ENCODE data around the gene AHNAK2. TPM values are rescaled to one million over a fixed set of nuclear protein-coding genes. Genes with fewer than 3 reads are reported as not detected.

Gene AHNAK2
- total RNA-seq, 1 experiment from 2014 or later = 30.8 TPM

- Histone ChIP-seq H3K4me2 (no peak overlapping the region), H3K27me3 (ENCODE audit: insufficient read depth, low read depth) (no peaks in the 10 kb centered on the region; the same call in 1 of the 2 replicates), H3K4me3 (no peak overlapping the region), H2AFZ (no peak overlapping the region), H4K20me1 (ENCODE audit: insufficient read depth) (no peaks in the 10 kb centered on the region), H3K36me3 (ENCODE audit: low read depth) (no peaks in the 10 kb centered on the region), H3K9me3 (ENCODE audit: insufficient read depth, low read depth) (no peaks in the 10 kb centered on the region), H3F3A (ENCODE audit: insufficient read depth, low read depth) (no peaks in the 10 kb centered on the region; the same call in 1 of the 2 replicates), H3K4me1 (replicated peaks; ENCODE audit: insufficient read depth) (no peaks in the 10 kb centered on the region), H3K9me2 (ENCODE audit: insufficient read depth) (no peaks in the 10 kb centered on the region), H3K79me2 (ENCODE audit: low read depth) (no peaks in the 10 kb centered on the region), H3K27ac (no peak overlapping the region)
- CTCF ChIA-PET = no interaction called here
- no TSS peak for BruUV-seq (replicated peaks)
- POLR2A ChIA-PET (ENCODE audit: unreplicated experiment) = no interaction called here
- no peak for DNase-seq
- intact Hi-C loops (cut with micrococcal nuclease; ENCODE audit: unreplicated experiment) = no loop called here
- TF ChIP-seq CTCF (conservative IDR thresholded peaks at IDR 0.05) (no peak), EZH2 (IDR thresholded peaks at IDR 0.05; ENCODE audit: low read depth) (no peak)
These were observed 52.8 kb downstream of the AHNAK2 start for GRCh38 chr14:104925214-104925854.

- Histone ChIP-seq H3K27ac (no peak within 1 kb of the TSS), H4K20me1 (ENCODE audit: insufficient read depth) (no peaks in the 10 kb centered on the region), H3K79me2 (ENCODE audit: low read depth) (no peaks in the 10 kb centered on the region), H3K36me3 (ENCODE audit: low read depth) (no peaks in the 10 kb centered on the region), H3K4me1 (replicated peaks; ENCODE audit: insufficient read depth) (no peaks in the 10 kb centered on the region), H3F3A (ENCODE audit: insufficient read depth, low read depth) (no peaks in the 10 kb centered on the region), H2AFZ (no peak within 1 kb of the TSS), H3K4me2 (no peak within 1 kb of the TSS), H3K27me3 (ENCODE audit: insufficient read depth, low read depth) (no peaks in the 10 kb centered on the region; the same call in 1 of the 2 replicates), H3K4me3 (no peak within 1 kb of the TSS), H3K9me2 (ENCODE audit: insufficient read depth) (no peaks in the 10 kb centered on the region), H3K9me3 (ENCODE audit: insufficient read depth, low read depth) (no peaks in the 10 kb centered on the region)
- no peak for TF ChIP-seq EZH2 (IDR thresholded peaks at IDR 0.05; ENCODE audit: low read depth)
- no peak for TF ChIP-seq CTCF (conservative IDR thresholded peaks at IDR 0.05)
- ChIA-PET CTCF (no interaction called here), POLR2A (ENCODE audit: unreplicated experiment) (no interaction called here)
- intact Hi-C loops (cut with micrococcal nuclease; ENCODE audit: unreplicated experiment) = no loop called here
- DNase-seq = no peak
- BruUV-seq (replicated peaks) = no TSS peak
These were observed 53.6 kb downstream of the AHNAK2 start, which contains the start of gene PLD4 for GRCh38 chr14:104924421-104925213. TSS of gene PLD4 (plus strand) at chr14:104924879. CDS start at chr14:104927141, 2,262 bp downstream.

GRCh38 chr14:104923640-104924420, 54.3 kb downstream of the AHNAK2 start:
- Histone ChIP-seq H3K36me3 (ENCODE audit: low read depth) (no peaks in the 10 kb centered on the region), H3K27me3 (ENCODE audit: insufficient read depth, low read depth) (no peaks in the 10 kb centered on the region; the same call in 1 of the 2 replicates), H4K20me1 (ENCODE audit: insufficient read depth) (no peaks in the 10 kb centered on the region), H3K79me2 (ENCODE audit: low read depth) (no peaks in the 10 kb centered on the region), H3K9me2 (ENCODE audit: insufficient read depth) (no peaks in the 10 kb centered on the region), H3K9me3 (ENCODE audit: insufficient read depth, low read depth) (no peaks in the 10 kb centered on the region), H3K27ac (no peak overlapping the region), H3K4me3 (no peak overlapping the region), H3F3A (ENCODE audit: insufficient read depth, low read depth) (no peaks in the 10 kb centered on the region), H2AFZ (no peak overlapping the region), H3K4me2 (no peak overlapping the region), H3K4me1 (replicated peaks; ENCODE audit: insufficient read depth) (no peaks in the 10 kb centered on the region)
- ChIA-PET CTCF (no interaction called here), POLR2A (ENCODE audit: unreplicated experiment) (no interaction called here)
- no peak for DNase-seq
- no TSS peak for BruUV-seq (replicated peaks)
- TF ChIP-seq EZH2 (IDR thresholded peaks at IDR 0.05; ENCODE audit: low read depth) (no peak), CTCF (conservative IDR thresholded peaks at IDR 0.05) (no peak)
- intact Hi-C loops (cut with micrococcal nuclease; ENCODE audit: unreplicated experiment) = no loop called here
